ENCODE data around the gene NUDT19. TPM values are rescaled to one million over a fixed set of nuclear protein-coding genes. Genes with fewer than 3 reads are reported as not detected.
A peak's percentile ranks its signal among the peaks of the same experiment; 100 is the strongest.
"Not testable (repeated sequence)": the region's sequence is repeated elsewhere in the genome, so short reads cannot be mapped to it uniquely, and the experiment has no call there.

Gene NUDT19
- total and polyA plus RNA-seq, 9 donors: 5.3 to 9.4 (median 8.4) TPM

DNA sequence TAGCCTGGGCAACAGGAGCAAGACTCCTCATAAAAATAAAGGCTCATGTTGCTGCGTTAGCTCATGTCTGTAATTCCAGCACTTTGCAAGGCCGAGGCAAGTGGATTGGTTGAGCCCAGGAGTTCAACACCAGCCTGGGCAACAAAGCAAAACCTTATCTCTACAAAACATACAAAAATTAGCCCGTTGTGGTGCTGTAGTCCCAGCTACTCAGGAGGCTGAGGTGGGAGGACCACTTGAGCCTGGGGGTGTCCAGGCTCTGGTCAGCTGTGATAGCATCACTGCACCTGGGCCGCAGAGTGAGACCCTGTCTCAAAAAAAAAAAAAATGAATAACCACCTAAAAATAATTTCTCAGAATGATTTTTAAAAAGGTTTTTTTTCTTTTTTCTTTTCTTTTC, 3.9 kb upstream of the NUDT19 start:
- no peak for DNase-seq
- 100% methylated on average over 1 of the region's 4 CpGs for WGBS (ENCODE audit: insufficient coverage)
- peaks cover 10% of the 10 kb centered on the region for H3K4me1 ChIP-seq (ENCODE audit: control insufficient read depth, insufficient read depth, low read length)
- H3K36me3 ChIP-seq (ENCODE audit: control insufficient read depth, insufficient read depth, low read length): no peaks in the 10 kb centered on the region
- no peak overlapping the region for H3K4me3 ChIP-seq (ENCODE audit: low read length)
- H3K27ac ChIP-seq (ENCODE audit: low read length): no peak overlapping the region
- H3K27me3 ChIP-seq (ENCODE audit: control insufficient read depth, insufficient read depth, low read length): no peaks in the 10 kb centered on the region
- H3K9me3 ChIP-seq (replicated peaks; ENCODE audit: control insufficient read depth, low read depth, low read length): no peaks in the 10 kb centered on the region

DNA sequence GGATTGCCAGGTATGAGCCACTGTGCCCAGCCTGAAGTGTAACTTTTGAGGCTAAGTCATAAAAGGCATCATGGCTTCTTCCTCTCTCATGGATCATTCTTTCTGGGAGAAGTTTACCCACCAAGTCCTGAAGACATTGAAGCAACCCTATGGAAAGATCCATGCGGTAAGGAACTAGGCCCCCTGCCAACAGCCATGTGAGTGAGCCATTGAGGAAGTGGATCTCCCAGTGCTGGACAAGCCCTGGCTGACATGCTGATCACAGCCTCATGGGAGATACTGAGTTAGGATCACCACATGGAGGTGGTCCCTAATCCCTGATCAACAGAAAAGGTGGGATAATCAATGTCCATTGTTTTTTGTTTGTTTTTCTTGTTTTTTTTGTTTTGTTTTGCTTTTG, 3.3 kb upstream of the NUDT19 start:
- Histone ChIP-seq H3K27ac (ENCODE audit: low read length) (no peak overlapping the region), H3K27me3 (ENCODE audit: control insufficient read depth, insufficient read depth, low read length) (no peaks in the 10 kb centered on the region), H3K9me3 (replicated peaks; ENCODE audit: control insufficient read depth, low read depth, low read length) (peaks cover 1% of the 10 kb centered on the region), H3K4me1 (ENCODE audit: control insufficient read depth, insufficient read depth, low read length) (peaks cover 16% of the 10 kb centered on the region), H3K4me3 (ENCODE audit: low read length) (no peak overlapping the region), H3K36me3 (ENCODE audit: control insufficient read depth, insufficient read depth, low read length) (no peaks in the 10 kb centered on the region)
- 71% methylated on average over 1 of the region's 1 CpG for WGBS (ENCODE audit: insufficient coverage)
- peak; percentile 57 for DNase-seq

DNA sequence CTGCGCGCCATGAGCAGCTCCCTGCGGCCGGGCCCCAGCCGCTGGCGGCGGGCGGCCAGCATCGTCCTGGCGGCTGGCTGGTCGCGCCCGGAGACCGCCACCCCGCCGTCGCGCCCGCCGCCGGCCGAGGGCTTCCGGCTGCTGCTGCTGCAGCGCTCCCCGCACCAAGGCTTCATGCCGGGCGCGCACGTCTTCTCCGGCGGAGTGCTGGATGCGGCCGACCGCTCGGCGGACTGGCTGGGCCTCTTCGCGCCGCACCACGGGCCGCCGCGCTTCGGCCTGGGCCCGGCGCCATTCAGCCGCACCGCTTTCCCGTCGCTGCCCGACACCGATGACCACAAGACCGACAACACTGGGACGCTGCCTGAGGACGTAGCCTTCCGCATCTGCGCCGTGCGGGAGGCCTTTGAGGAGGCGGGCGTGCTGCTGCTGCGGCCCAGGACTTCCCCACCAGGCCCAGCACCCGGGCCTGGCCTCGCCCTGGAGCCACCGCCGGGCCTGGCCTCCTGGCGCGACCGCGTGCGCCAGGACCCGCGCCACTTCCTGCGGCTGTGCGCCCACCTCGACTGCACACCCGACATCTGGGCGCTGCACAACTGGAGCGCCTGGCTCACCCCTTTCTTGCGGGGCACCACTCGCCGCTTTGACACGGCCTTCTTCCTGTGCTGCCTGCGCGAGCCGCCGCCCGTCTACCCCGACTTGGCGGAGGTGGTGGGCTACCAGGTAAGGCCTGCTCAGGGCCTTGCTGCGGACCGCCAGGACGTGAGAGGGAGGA, 518 bp downstream of the NUDT19 start:
- Histone ChIP-seq H3K36me3 (ENCODE audit: control insufficient read depth, insufficient read depth, low read length) (peaks cover 3% of the 10 kb centered on the region), H3K27me3 (ENCODE audit: control insufficient read depth, insufficient read depth, low read length) (no peaks in the 10 kb centered on the region), H3K4me3 (ENCODE audit: low read length) (peak overlapping the region; percentile 61), H3K9me3 (replicated peaks; ENCODE audit: control insufficient read depth, low read depth, low read length) (peaks cover 2% of the 10 kb centered on the region), H3K27ac (ENCODE audit: low read length) (peak overlapping the region; percentile 82), H3K4me1 (ENCODE audit: control insufficient read depth, insufficient read depth, low read length) (peaks cover 22% of the 10 kb centered on the region)
- DNase-seq: peak; percentile 86
- WGBS (ENCODE audit: insufficient coverage): 3% methylated on average over 80 of the region's 93 CpGs

DNA sequence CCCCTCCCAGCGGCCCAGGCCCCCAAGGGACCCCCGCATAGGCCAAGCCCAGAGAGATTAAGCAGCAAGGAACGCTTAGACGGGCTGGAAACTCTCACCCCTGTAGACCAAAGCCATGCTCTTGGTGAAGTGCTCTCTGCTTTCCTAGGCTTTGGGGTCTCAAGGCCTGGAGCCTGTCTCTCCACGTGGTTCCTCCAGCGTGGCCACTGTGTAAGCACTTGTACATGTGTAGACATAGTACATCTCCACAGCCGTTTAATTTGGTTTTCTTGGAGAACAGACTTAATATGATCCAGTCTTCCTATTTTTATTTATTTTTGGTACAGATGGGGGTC, 1.1 kb downstream of the NUDT19 start:
- 60% methylated on average over 2 of the region's 7 CpGs for WGBS (ENCODE audit: insufficient coverage)
- no peaks in the 10 kb centered on the region for H3K27me3 ChIP-seq (ENCODE audit: control insufficient read depth, insufficient read depth, low read length)
- H3K9me3 ChIP-seq (replicated peaks; ENCODE audit: control insufficient read depth, low read depth, low read length): peaks cover 2% of the 10 kb centered on the region
- H3K27ac ChIP-seq (ENCODE audit: low read length): peak overlapping the region; percentile 31
- peaks cover 22% of the 10 kb centered on the region for H3K4me1 ChIP-seq (ENCODE audit: control insufficient read depth, insufficient read depth, low read length)
- peaks cover 3% of the 10 kb centered on the region for H3K36me3 ChIP-seq (ENCODE audit: control insufficient read depth, insufficient read depth, low read length)
- H3K4me3 ChIP-seq (ENCODE audit: low read length): peak overlapping the region; percentile 61
- DNase-seq: peak; percentile 15

DNA sequence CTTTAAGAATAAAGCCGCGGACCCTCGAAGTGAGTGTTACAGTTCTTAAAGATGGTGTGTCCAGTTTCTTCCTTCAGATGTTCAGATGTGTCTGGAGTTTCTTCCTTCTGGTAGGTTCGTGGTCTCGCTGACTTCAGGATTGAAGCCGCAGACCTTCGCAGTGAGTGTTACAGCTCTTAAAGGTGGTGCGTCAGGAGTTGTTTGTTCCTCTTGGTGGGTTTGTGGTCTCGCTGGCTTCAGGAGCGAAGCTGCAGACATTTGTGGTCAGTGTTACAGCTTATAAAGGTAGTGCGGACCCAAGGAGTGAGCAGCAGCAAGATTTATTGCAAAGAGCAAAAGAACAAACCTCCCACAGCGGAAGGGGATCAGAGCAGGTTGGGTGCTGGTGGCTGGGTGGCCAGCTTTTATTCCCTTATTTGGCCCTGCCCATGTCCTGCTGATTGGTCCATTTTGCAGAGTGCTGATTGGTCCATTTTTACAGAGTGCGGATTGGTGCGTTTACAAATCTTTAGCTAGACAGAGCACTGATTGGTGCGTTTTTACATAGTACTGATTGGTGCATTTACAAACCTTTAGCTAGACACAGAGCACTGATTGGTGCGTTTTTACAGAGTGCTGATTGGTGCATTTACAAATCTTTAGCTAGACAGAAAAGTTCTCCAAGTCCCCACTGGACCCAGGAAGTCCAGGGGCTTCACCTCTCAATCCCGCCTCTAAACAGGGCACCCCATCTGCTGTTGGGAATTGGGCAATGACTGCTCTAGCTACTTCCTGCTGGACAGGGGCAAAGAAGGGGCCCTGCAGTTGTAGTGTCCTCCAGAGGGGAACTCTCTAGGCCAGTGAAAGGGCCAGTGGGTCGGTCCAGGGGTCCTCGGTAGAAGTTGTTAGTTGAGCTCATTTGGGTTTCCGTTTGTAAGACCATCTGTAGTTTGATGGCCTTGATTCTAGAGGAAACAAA, 1.8 kb downstream of the NUDT19 start:
- H3K4me3 ChIP-seq (ENCODE audit: low read length): peak overlapping the region; percentile 61
- not testable (repeated sequence) for DNase-seq; H3K9me3 ChIP-seq (replicated peaks; ENCODE audit: control insufficient read depth, low read depth, low read length); H3K27me3 ChIP-seq (ENCODE audit: control insufficient read depth, insufficient read depth, low read length); H3K27ac ChIP-seq (ENCODE audit: low read length); H3K36me3 ChIP-seq (ENCODE audit: control insufficient read depth, insufficient read depth, low read length)
- peaks cover 22% of the 10 kb centered on the region for H3K4me1 ChIP-seq (ENCODE audit: control insufficient read depth, insufficient read depth, low read length)
- WGBS (ENCODE audit: insufficient coverage): 93% methylated on average over 14 of the region's 20 CpGs

DNA sequence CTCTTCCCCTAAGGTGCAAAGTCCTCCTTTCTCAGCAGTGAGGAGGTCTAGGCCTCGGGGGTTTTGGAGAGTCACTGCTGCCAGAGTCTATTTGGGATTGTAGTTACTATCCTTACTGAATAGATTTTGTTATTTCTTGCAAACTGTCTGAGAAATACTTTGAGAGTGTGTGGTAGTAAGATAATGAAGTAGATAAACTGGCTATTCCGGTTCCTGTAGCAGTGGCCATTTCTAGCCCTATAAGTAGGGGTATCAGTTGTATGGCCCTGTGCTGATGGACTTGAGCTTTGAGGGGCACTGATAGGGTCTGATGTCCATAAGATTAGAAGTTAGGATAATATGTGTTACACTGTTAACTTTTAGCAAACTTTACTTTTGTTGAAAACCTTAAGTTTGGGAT, 2.7 kb downstream of the NUDT19 start:
- DNase-seq; H3K4me3 ChIP-seq (ENCODE audit: low read length); H3K27ac ChIP-seq (ENCODE audit: low read length); H3K9me3 ChIP-seq (replicated peaks; ENCODE audit: control insufficient read depth, low read depth, low read length); H3K27me3 ChIP-seq (ENCODE audit: control insufficient read depth, insufficient read depth, low read length): not testable (repeated sequence)
- peaks cover 12% of the 10 kb centered on the region for H3K36me3 ChIP-seq (ENCODE audit: control insufficient read depth, insufficient read depth, low read length)
- WGBS (ENCODE audit: insufficient coverage): 85% methylated on average over 2 of the region's 2 CpGs
- H3K4me1 ChIP-seq (ENCODE audit: control insufficient read depth, insufficient read depth, low read length): peaks cover 22% of the 10 kb centered on the region

DNA sequence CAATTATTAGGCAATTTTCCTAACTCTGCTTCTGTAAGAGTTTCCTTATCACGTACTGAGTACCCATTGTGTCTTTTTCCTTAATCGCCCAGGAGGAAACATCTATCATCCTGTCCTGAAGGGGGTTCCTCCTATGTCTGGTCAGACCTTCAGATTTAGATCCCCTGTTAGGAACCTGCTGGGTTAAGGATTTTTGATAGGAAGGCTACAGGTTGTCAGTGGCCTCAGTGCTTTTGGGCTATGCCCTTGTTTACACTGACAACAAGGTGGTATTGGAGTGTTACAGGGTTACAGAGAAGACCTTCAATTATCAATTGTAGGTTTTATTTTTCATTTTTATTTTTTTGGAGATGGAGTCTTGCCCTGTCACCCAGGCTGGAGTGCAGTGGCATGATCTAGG, 3.2 kb downstream of the NUDT19 start:
- not testable (repeated sequence) for DNase-seq; H3K4me3 ChIP-seq (ENCODE audit: low read length); H3K9me3 ChIP-seq (replicated peaks; ENCODE audit: control insufficient read depth, low read depth, low read length); H3K27me3 ChIP-seq (ENCODE audit: control insufficient read depth, insufficient read depth, low read length); H3K27ac ChIP-seq (ENCODE audit: low read length)
- H3K4me1 ChIP-seq (ENCODE audit: control insufficient read depth, insufficient read depth, low read length): peaks cover 22% of the 10 kb centered on the region
- peaks cover 16% of the 10 kb centered on the region for H3K36me3 ChIP-seq (ENCODE audit: control insufficient read depth, insufficient read depth, low read length)
- 80% methylated on average over 1 of the region's 2 CpGs for WGBS (ENCODE audit: insufficient coverage)

DNA sequence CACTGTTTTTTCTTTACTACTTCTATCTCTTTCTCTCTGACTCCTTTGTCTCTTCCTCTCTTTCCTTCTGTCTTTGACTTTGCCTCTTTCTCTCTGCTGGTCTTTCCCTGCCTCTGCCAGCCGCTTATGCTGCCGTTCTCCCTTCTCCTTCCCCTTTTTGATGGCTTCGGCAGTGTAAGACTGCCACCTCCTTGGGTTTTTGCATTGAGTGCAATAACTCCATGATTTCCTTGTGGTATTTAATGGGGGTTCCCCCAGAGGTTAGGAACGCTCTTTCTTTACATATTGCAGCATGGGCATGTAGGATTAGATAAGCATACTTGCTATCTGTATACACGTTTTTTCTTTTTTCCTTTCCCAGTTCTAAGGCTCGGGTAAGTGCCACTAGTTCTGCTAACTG, 3.9 kb downstream of the NUDT19 start:
- not testable (repeated sequence) for DNase-seq; H3K27me3 ChIP-seq (ENCODE audit: control insufficient read depth, insufficient read depth, low read length); H3K27ac ChIP-seq (ENCODE audit: low read length); H3K9me3 ChIP-seq (replicated peaks; ENCODE audit: control insufficient read depth, low read depth, low read length); H3K4me3 ChIP-seq (ENCODE audit: low read length)
- H3K4me1 ChIP-seq (ENCODE audit: control insufficient read depth, insufficient read depth, low read length): peaks cover 22% of the 10 kb centered on the region
- WGBS (ENCODE audit: insufficient coverage): no CpG with 5 or more reads among the region's 6 CpGs
- H3K36me3 ChIP-seq (ENCODE audit: control insufficient read depth, insufficient read depth, low read length): peaks cover 16% of the 10 kb centered on the region

DNA sequence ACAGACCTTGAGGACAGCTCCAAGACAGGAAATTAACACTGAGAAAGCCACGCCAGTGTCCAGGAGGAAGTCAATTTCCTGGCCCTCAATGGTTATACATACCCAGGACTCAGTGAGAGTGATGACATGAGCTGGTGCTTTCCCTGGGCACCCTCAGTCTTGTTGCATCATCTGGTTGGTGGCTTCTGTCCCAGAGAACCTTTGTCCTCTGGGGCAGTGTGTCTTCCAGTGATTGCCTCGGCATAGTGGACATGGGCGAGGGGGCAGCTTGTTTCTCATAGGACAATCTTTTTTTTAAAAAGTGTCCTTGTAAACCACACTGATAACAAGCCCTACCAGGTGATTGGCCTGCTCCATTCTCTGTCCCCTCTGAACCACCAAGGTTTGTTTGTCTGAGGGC, 5.2 kb downstream of the NUDT19 start:
- peaks cover 16% of the 10 kb centered on the region for H3K4me1 ChIP-seq (ENCODE audit: control insufficient read depth, insufficient read depth, low read length)
- not testable (repeated sequence) for H3K27ac ChIP-seq (ENCODE audit: low read length); H3K27me3 ChIP-seq (ENCODE audit: control insufficient read depth, insufficient read depth, low read length); H3K9me3 ChIP-seq (replicated peaks; ENCODE audit: control insufficient read depth, low read depth, low read length); DNase-seq; H3K4me3 ChIP-seq (ENCODE audit: low read length)
- WGBS (ENCODE audit: insufficient coverage): 90% methylated on average over 2 of the region's 3 CpGs
- H3K36me3 ChIP-seq (ENCODE audit: control insufficient read depth, insufficient read depth, low read length): peaks cover 16% of the 10 kb centered on the region

DNA sequence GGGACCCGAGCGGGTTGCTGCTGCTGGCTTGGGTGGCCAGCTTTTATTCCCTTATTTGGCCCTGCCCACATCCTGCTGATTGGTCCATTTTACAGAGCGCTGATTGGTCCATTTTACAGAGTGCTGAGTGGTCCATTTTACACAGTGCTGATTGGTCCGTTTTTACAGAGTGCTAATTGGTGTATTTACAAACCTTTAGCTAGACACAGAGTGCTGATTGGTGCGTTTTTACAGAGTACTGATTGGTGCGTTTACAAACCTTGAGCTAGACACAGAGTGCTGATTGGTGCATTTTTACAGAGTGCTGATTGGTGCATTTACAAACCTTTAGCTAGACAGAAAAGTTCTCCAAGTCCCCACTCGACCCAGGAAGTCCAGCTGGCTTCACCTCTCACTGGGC, 8.5 kb downstream of the NUDT19 start:
- not testable (repeated sequence) for H3K27me3 ChIP-seq (ENCODE audit: control insufficient read depth, insufficient read depth, low read length); H3K4me1 ChIP-seq (ENCODE audit: control insufficient read depth, insufficient read depth, low read length); H3K27ac ChIP-seq (ENCODE audit: low read length); H3K4me3 ChIP-seq (ENCODE audit: low read length); DNase-seq
- Histone ChIP-seq H3K36me3 (ENCODE audit: control insufficient read depth, insufficient read depth, low read length) (peaks cover 16% of the 10 kb centered on the region), H3K9me3 (replicated peaks; ENCODE audit: control insufficient read depth, low read depth, low read length) (peaks cover 21% of the 10 kb centered on the region)
- WGBS (ENCODE audit: insufficient coverage): 92% methylated on average over 5 of the region's 7 CpGs

Data from muscle of leg (tissue), 11 donors.